Neural progenitor cell (in vitro differentiated cells): ENCODE data around the gene MOSMO.

Experiments used
- CTCF ChIP-seq: fragments of 200-600 bp; sonication (generic); IDR thresholded peaks from 2 replicates; pipeline ENCODE4 v1.5.1; 2017; ENCODE audit warnings: antibody characterized with exemption, mild to moderate bottlenecking
- EZH2 ChIP-seq: fragments of 200-600 bp; sonication (generic); IDR thresholded peaks from 2 replicates; pipeline ENCODE4 v1.6.1; 2017; ENCODE audit warnings: antibody characterized with exemption, mild to moderate bottlenecking, moderate library complexity

GRCh38 chr16:22075776-22076175, 67.9 kb downstream of the MOSMO start:
- TF ChIP-seq CTCF (no peak), EZH2 (no peak)
